Skeletal muscle satellite cell (primary cell): ENCODE results near the gene IGFN1. TPM values are rescaled to one million over a fixed set of nuclear protein-coding genes. Genes with fewer than 3 reads are reported as not detected.

Source experiments
- H3K27me3 ChIP-seq: 2 replicates; pipeline ENCODE4 v1.7.0; 2013; ENCODE audit warnings: low read length; ENCODE audit not compliant: control insufficient read depth, insufficient read depth
- H3K36me3 ChIP-seq: 2 replicates; pipeline ENCODE4 v1.7.0; 2013; ENCODE audit warnings: mild to moderate bottlenecking, control low read depth, low read length; ENCODE audit not compliant: insufficient read depth
- H3K4me1 ChIP-seq: 2 replicates; pipeline ENCODE4 v1.7.0; 2013; ENCODE audit warnings: low read length; ENCODE audit not compliant: control insufficient read depth, insufficient read depth
- H3K4me2 ChIP-seq: 2 replicates; pipeline ENCODE4 v1.7.0; 2013; ENCODE audit warnings: mild to moderate bottlenecking, low read length
- H3K4me3 ChIP-seq: 2 replicates; pipeline ENCODE4 v1.7.0; 2013; ENCODE audit warnings: low read length
- H3K9ac ChIP-seq: 2 replicates; pipeline ENCODE4 v1.7.0; 2013; ENCODE audit warnings: mild to moderate bottlenecking, low read depth, low read length, moderate library complexity
- H3K9me3 ChIP-seq: replicated peaks from 2 replicates; pipeline ENCODE4 v1.7.0; 2013; ENCODE audit warnings: mild to moderate bottlenecking, control low read depth, low read length
- total RNA-seq: library from RNA; depleted of rRNA; stranded (reverse); fragments of >200 nt; gene quantifications from 2 replicates; pipeline ENCODE4 v1.2.3, GENCODE V29; 2012; rRNA removed

IGFN1 gene
- total RNA-seq, result under 0.01 and 0.25 TPM in 2 replicates

GRCh38 chr1:201190624-201191051 is at the start of gene IGFN1:
Gene IGFN1, plus strand, starts transcription at chr1:201190824. Its CDS starts 2,470 bp downstream, at chr1:201193294.
- Histone ChIP-seq H3K4me1 (peaks cover 27% of the 10 kb centered on the region), H3K4me2 (peak within 1 kb of the TSS; percentile 22), H3K9me3 (no peaks in the 10 kb centered on the region), H3K36me3 (no peaks in the 10 kb centered on the region), H3K9ac (peak within 1 kb of the TSS; percentile 35), H3K4me3 (no peak within 1 kb of the TSS), H3K27me3 (no peaks in the 10 kb centered on the region)

- Histone ChIP-seq H3K4me2 (no peak overlapping the region), H3K27me3 (no peaks in the 10 kb centered on the region), H3K9me3 (no peaks in the 10 kb centered on the region), H3K36me3 (peaks cover 33% of the 10 kb centered on the region), H3K4me1 (peaks cover 25% of the 10 kb centered on the region), H3K4me3 (no peak overlapping the region), H3K9ac (no peak overlapping the region)
These were observed 49.7 kb upstream of the IGFN1 start for GRCh38 chr1:201140941-201141260.

- H3K36me3 ChIP-seq, result peaks cover 35% of the 10 kb centered on the region
These were observed 49.2 kb upstream of the IGFN1 start for GRCh38 chr1:201141418-201141817.

GRCh38 chr1:201142011-201142848 is 48.4 kb upstream of the IGFN1 start:
- H3K36me3 ChIP-seq, result peaks cover 39% of the 10 kb centered on the region

More at GRCh38 chr1:201141418-201141817, 49.2 kb upstream of the IGFN1 start:
- no peak overlapping the region for H3K4me2 ChIP-seq
- peaks cover 25% of the 10 kb centered on the region for H3K4me1 ChIP-seq
- no peaks in the 10 kb centered on the region for H3K27me3 ChIP-seq
- no peaks in the 10 kb centered on the region for H3K9me3 ChIP-seq
- H3K4me3 ChIP-seq, result no peak overlapping the region
- no peak overlapping the region for H3K9ac ChIP-seq

GRCh38 chr1:201142849-201143725 is 47.5 kb upstream of the IGFN1 start:
- H3K4me2 ChIP-seq, result no peak overlapping the region
- peaks cover 10% of the 10 kb centered on the region for H3K4me1 ChIP-seq
- no peak overlapping the region for H3K9ac ChIP-seq
- peaks cover 43% of the 10 kb centered on the region for H3K36me3 ChIP-seq
- no peaks in the 10 kb centered on the region for H3K9me3 ChIP-seq
- H3K27me3 ChIP-seq, result no peaks in the 10 kb centered on the region
- H3K4me3 ChIP-seq, result no peak overlapping the region

More at GRCh38 chr1:201142011-201142848, 48.4 kb upstream of the IGFN1 start:
- Histone ChIP-seq H3K27me3 (no peaks in the 10 kb centered on the region), H3K9me3 (no peaks in the 10 kb centered on the region), H3K4me1 (peaks cover 17% of the 10 kb centered on the region), H3K4me3 (no peak overlapping the region), H3K4me2 (no peak overlapping the region), H3K9ac (no peak overlapping the region)

- H3K36me3 ChIP-seq, result peaks cover 51% of the 10 kb centered on the region
- peaks cover under 1% of the 10 kb centered on the region for H3K4me1 ChIP-seq
- no peak overlapping the region for H3K9ac ChIP-seq
- no peak overlapping the region for H3K4me2 ChIP-seq
- no peaks in the 10 kb centered on the region for H3K27me3 ChIP-seq
- no peaks in the 10 kb centered on the region for H3K9me3 ChIP-seq
- no peak overlapping the region for H3K4me3 ChIP-seq
These were observed 46.6 kb upstream of the IGFN1 start for GRCh38 chr1:201143726-201144635.

GRCh38 chr1:201144701-201145100 is 45.9 kb upstream of the IGFN1 start:
- Histone ChIP-seq H3K9me3 (no peaks in the 10 kb centered on the region), H3K27me3 (no peaks in the 10 kb centered on the region), H3K4me1 (no peaks in the 10 kb centered on the region), H3K36me3 (peaks cover 58% of the 10 kb centered on the region), H3K9ac (no peak overlapping the region), H3K4me3 (no peak overlapping the region), H3K4me2 (no peak overlapping the region)

GRCh38 chr1:201145132-201145531 is 45.5 kb upstream of the IGFN1 start:
- no peaks in the 10 kb centered on the region for H3K4me1 ChIP-seq

GRCh38 chr1:201145816-201146215 is 44.8 kb upstream of the IGFN1 start:
- no peaks in the 10 kb centered on the region for H3K27me3 ChIP-seq
- H3K9me3 ChIP-seq, result no peaks in the 10 kb centered on the region
- peaks cover 64% of the 10 kb centered on the region for H3K36me3 ChIP-seq
- H3K4me1 ChIP-seq, result no peaks in the 10 kb centered on the region
- no peak overlapping the region for H3K4me3 ChIP-seq
- H3K4me2 ChIP-seq, result no peak overlapping the region
- no peak overlapping the region for H3K9ac ChIP-seq

More at GRCh38 chr1:201145132-201145531, 45.5 kb upstream of the IGFN1 start:
- Histone ChIP-seq H3K4me2 (no peak overlapping the region), H3K36me3 (peaks cover 62% of the 10 kb centered on the region), H3K9ac (no peak overlapping the region), H3K4me3 (no peak overlapping the region), H3K9me3 (no peaks in the 10 kb centered on the region), H3K27me3 (no peaks in the 10 kb centered on the region)

- Histone ChIP-seq H3K9ac (no peak overlapping the region), H3K4me2 (no peak overlapping the region), H3K36me3 (peaks cover 74% of the 10 kb centered on the region), H3K4me1 (no peaks in the 10 kb centered on the region), H3K4me3 (no peak overlapping the region), H3K27me3 (no peaks in the 10 kb centered on the region), H3K9me3 (no peaks in the 10 kb centered on the region)
These were observed 43.8 kb upstream of the IGFN1 start for GRCh38 chr1:201146626-201147390.
